ENCODE data around the gene C16orf87.

C16orf87 gene

GRCh38 chr16:46843898-46844642 lies 13.1 kb upstream of the C16orf87 start:
- Histone ChIP-seq H3K27me3 (ENCODE audit: control insufficient read depth in 1 of 2, insufficient read depth in 2 of 2, low read length in 2 of 2) (peaks cover 9 to 12% of the 10 kb centered on the region in 2 donors), H3K9me3 (ENCODE audit: control insufficient read depth in 2 of 2, low read length in 2 of 2) (no peaks in the 10 kb centered on the region), H3K27ac (ENCODE audit: low read length) (no peak overlapping the region), H3K36me3 (ENCODE audit: control insufficient read depth in 2 of 2, insufficient read depth in 2 of 2, low read length in 2 of 2) (no peaks in the 10 kb centered on the region), H3K4me1 (ENCODE audit: control insufficient read depth, insufficient read depth, low read length) (peaks cover 5% of the 10 kb centered on the region), H3K4me3 (ENCODE audit: low read length in 2 of 2) (no peak overlapping the region), H3K9ac (ENCODE audit: low read length in 2 of 2) (no peak overlapping the region)

- Histone ChIP-seq H3K9me3 (ENCODE audit: control insufficient read depth in 2 of 2, low read length in 2 of 2) (no peaks in the 10 kb centered on the region), H3K9ac (ENCODE audit: low read length in 2 of 2) (no peak overlapping the region), H3K4me3 (ENCODE audit: low read length in 2 of 2) (no peak overlapping the region), H3K4me1 (ENCODE audit: control insufficient read depth, insufficient read depth, low read length) (peaks cover 5% of the 10 kb centered on the region), H3K27me3 (ENCODE audit: control insufficient read depth in 1 of 2, insufficient read depth in 2 of 2, low read length in 2 of 2) (peaks cover 9 to 12% of the 10 kb centered on the region in 2 donors), H3K27ac (ENCODE audit: low read length) (no peak overlapping the region), H3K36me3 (ENCODE audit: control insufficient read depth in 2 of 2, insufficient read depth in 2 of 2, low read length in 2 of 2) (no peaks in the 10 kb centered on the region)
These were observed 11.4 kb upstream of the C16orf87 start for GRCh38 chr16:46842192-46842895.

- Histone ChIP-seq H3K4me1 (ENCODE audit: control insufficient read depth, insufficient read depth, low read length) (peaks cover 5% of the 10 kb centered on the region), H3K9me3 (ENCODE audit: control insufficient read depth in 2 of 2, low read length in 2 of 2) (no peaks in the 10 kb centered on the region), H3K4me3 (ENCODE audit: low read length in 2 of 2) (no peak overlapping the region), H3K36me3 (ENCODE audit: control insufficient read depth in 2 of 2, insufficient read depth in 2 of 2, low read length in 2 of 2) (no peaks in the 10 kb centered on the region), H3K27ac (ENCODE audit: low read length) (no peak overlapping the region), H3K27me3 (ENCODE audit: control insufficient read depth in 1 of 2, insufficient read depth in 2 of 2, low read length in 2 of 2) (peaks cover 6 to 9% of the 10 kb centered on the region in 2 donors), H3K9ac (ENCODE audit: low read length in 2 of 2) (no peak overlapping the region)
These were observed 9.0 kb upstream of the C16orf87 start for GRCh38 chr16:46839986-46840443.

GRCh38 chr16:46836534-46837530 lies 5.9 kb upstream of the C16orf87 start:
- H3K27me3 ChIP-seq (ENCODE audit: control insufficient read depth in 1 of 2, insufficient read depth in 2 of 2, low read length in 2 of 2), result no peaks in the 10 kb centered on the region
- no peak overlapping the region for H3K27ac ChIP-seq (ENCODE audit: low read length)
- no peaks in the 10 kb centered on the region for H3K9me3 ChIP-seq (ENCODE audit: control insufficient read depth in 2 of 2, low read length in 2 of 2)
- no peak overlapping the region for H3K9ac ChIP-seq (ENCODE audit: low read length in 2 of 2)
- H3K4me3 ChIP-seq (ENCODE audit: low read length in 2 of 2), result no peak overlapping the region
- H3K36me3 ChIP-seq (ENCODE audit: control insufficient read depth in 2 of 2, insufficient read depth in 2 of 2, low read length in 2 of 2), result no peaks in the 10 kb centered on the region
- H3K4me1 ChIP-seq (ENCODE audit: control insufficient read depth, insufficient read depth, low read length), result no peaks in the 10 kb centered on the region

- no peaks in the 10 kb centered on the region for H3K4me1 ChIP-seq (ENCODE audit: control insufficient read depth, insufficient read depth, low read length)
- no peak overlapping the region for H3K4me3 ChIP-seq (ENCODE audit: low read length in 2 of 2)
- H3K36me3 ChIP-seq (ENCODE audit: control insufficient read depth in 2 of 2, insufficient read depth in 2 of 2, low read length in 2 of 2), result no peaks in the 10 kb centered on the region
- H3K27me3 ChIP-seq (ENCODE audit: control insufficient read depth in 1 of 2, insufficient read depth in 2 of 2, low read length in 2 of 2), result no peaks in the 10 kb centered on the region
- no peak overlapping the region for H3K27ac ChIP-seq (ENCODE audit: low read length)
- H3K9ac ChIP-seq (ENCODE audit: low read length in 2 of 2), result no peak overlapping the region
- H3K9me3 ChIP-seq (ENCODE audit: control insufficient read depth in 2 of 2, low read length in 2 of 2), result no peaks in the 10 kb centered on the region
These were observed 2.5 kb upstream of the C16orf87 start for GRCh38 chr16:46833460-46833800.

GRCh38 chr16:46832757-46833459 lies 1.9 kb upstream of the C16orf87 start:
- Histone ChIP-seq H3K27ac (ENCODE audit: low read length) (no peak overlapping the region), H3K9me3 (ENCODE audit: control insufficient read depth in 2 of 2, low read length in 2 of 2) (no peaks in the 10 kb centered on the region)

GRCh38 chr16:46830417-46830901 lies 521 bp downstream of the C16orf87 start:
- Histone ChIP-seq H3K4me1 (ENCODE audit: control insufficient read depth, insufficient read depth, low read length) (no peaks in the 10 kb centered on the region), H3K4me3 (ENCODE audit: low read length in 2 of 2) (peak overlapping the region; percentile 77 to 87), H3K36me3 (ENCODE audit: control insufficient read depth in 2 of 2, insufficient read depth in 2 of 2, low read length in 2 of 2) (no peaks in the 10 kb centered on the region), H3K27ac (ENCODE audit: low read length) (peak overlapping the region; percentile 53), H3K9ac (ENCODE audit: low read length in 2 of 2) (peak overlapping the region; percentile 73 to 74), H3K27me3 (ENCODE audit: control insufficient read depth in 1 of 2, insufficient read depth in 2 of 2, low read length in 2 of 2) (no peaks in the 10 kb centered on the region), H3K9me3 (ENCODE audit: control insufficient read depth in 2 of 2, low read length in 2 of 2) (no peaks in the 10 kb centered on the region)

More at GRCh38 chr16:46832757-46833459, 1.9 kb upstream of the C16orf87 start:
- H3K4me1 ChIP-seq (ENCODE audit: control insufficient read depth, insufficient read depth, low read length), result no peaks in the 10 kb centered on the region
- no peak overlapping the region for H3K9ac ChIP-seq (ENCODE audit: low read length in 2 of 2)
- H3K4me3 ChIP-seq (ENCODE audit: low read length in 2 of 2), result no peak overlapping the region
- no peaks in the 10 kb centered on the region for H3K27me3 ChIP-seq (ENCODE audit: control insufficient read depth in 1 of 2, insufficient read depth in 2 of 2, low read length in 2 of 2)
- no peaks in the 10 kb centered on the region for H3K36me3 ChIP-seq (ENCODE audit: control insufficient read depth in 2 of 2, insufficient read depth in 2 of 2, low read length in 2 of 2)

GRCh38 chr16:46828943-46829342 lies 2.0 kb downstream of the C16orf87 start:
- H3K27ac ChIP-seq (ENCODE audit: low read length), result no peak overlapping the region
- no peaks in the 10 kb centered on the region for H3K9me3 ChIP-seq (ENCODE audit: control insufficient read depth in 2 of 2, low read length in 2 of 2)
- no peaks in the 10 kb centered on the region for H3K36me3 ChIP-seq (ENCODE audit: control insufficient read depth in 2 of 2, insufficient read depth in 2 of 2, low read length in 2 of 2)
- no peaks in the 10 kb centered on the region for H3K4me1 ChIP-seq (ENCODE audit: control insufficient read depth, insufficient read depth, low read length)
- H3K4me3 ChIP-seq (ENCODE audit: low read length in 2 of 2), result no peak overlapping the region
- H3K27me3 ChIP-seq (ENCODE audit: control insufficient read depth in 1 of 2, insufficient read depth in 2 of 2, low read length in 2 of 2), result no peaks in the 10 kb centered on the region
- no peak overlapping the region for H3K9ac ChIP-seq (ENCODE audit: low read length in 2 of 2)

- no peak overlapping the region for H3K27ac ChIP-seq (ENCODE audit: low read length)
- H3K9me3 ChIP-seq (ENCODE audit: control insufficient read depth in 2 of 2, low read length in 2 of 2), result no peaks in the 10 kb centered on the region
- H3K9ac ChIP-seq (ENCODE audit: low read length in 2 of 2), result no peak overlapping the region
- no peaks in the 10 kb centered on the region for H3K36me3 ChIP-seq (ENCODE audit: control insufficient read depth in 2 of 2, insufficient read depth in 2 of 2, low read length in 2 of 2)
- no peak overlapping the region for H3K4me3 ChIP-seq (ENCODE audit: low read length in 2 of 2)
- H3K27me3 ChIP-seq (ENCODE audit: control insufficient read depth in 1 of 2, insufficient read depth in 2 of 2, low read length in 2 of 2), result no peaks in the 10 kb centered on the region
- no peaks in the 10 kb centered on the region for H3K4me1 ChIP-seq (ENCODE audit: control insufficient read depth, insufficient read depth, low read length)
These were observed 2.7 kb downstream of the C16orf87 start for GRCh38 chr16:46828292-46828691.

- H3K36me3 ChIP-seq (ENCODE audit: control insufficient read depth in 2 of 2, insufficient read depth in 2 of 2, low read length in 2 of 2), result no peaks in the 10 kb centered on the region
- H3K4me1 ChIP-seq (ENCODE audit: control insufficient read depth, insufficient read depth, low read length), result no peaks in the 10 kb centered on the region
- H3K27ac ChIP-seq (ENCODE audit: low read length), result no peak overlapping the region
- H3K9me3 ChIP-seq (ENCODE audit: control insufficient read depth in 2 of 2, low read length in 2 of 2), result no peaks in the 10 kb centered on the region
- no peaks in the 10 kb centered on the region for H3K27me3 ChIP-seq (ENCODE audit: control insufficient read depth in 1 of 2, insufficient read depth in 2 of 2, low read length in 2 of 2)
- H3K4me3 ChIP-seq (ENCODE audit: low read length in 2 of 2), result no peak overlapping the region
- no peak overlapping the region for H3K9ac ChIP-seq (ENCODE audit: low read length in 2 of 2)
These were observed 4.3 kb downstream of the C16orf87 start for GRCh38 chr16:46826631-46827030.
